Fibroblast of villous mesenchyme (primary cell): ENCODE data around the gene HTR6. TPM values are rescaled to one million over a fixed set of nuclear protein-coding genes. Genes with fewer than 3 reads are reported as not detected.

ENCODE experiments used
- DNase-seq: peaks from one replicate; pipeline ENCODE4 v3.0.0-alpha.2; 2010; ENCODE audit warnings: low read depth
- H3K4me3 ChIP-seq: 2 replicates; pipeline ENCODE4 v1.5.1; 2011; ENCODE audit warnings: low read depth, mild to moderate bottlenecking, low read length
- CTCF ChIP-seq: IDR thresholded peaks from 2 replicates; pipeline ENCODE4 v1.5.1; 2012; ENCODE audit warnings: low read depth, mild to moderate bottlenecking, low read length; ENCODE audit not compliant: insufficient read depth
- total RNA-seq: library from RNA; depleted of rRNA; stranded (reverse); fragments of >200 nt; gene quantifications from 2 replicates; pipeline ENCODE4 v1.2.3, GENCODE V29; 2012

The HTR6 gene
- total RNA-seq, 1 donor = not detected

GRCh38 chr1:19676438-19676922, 11.8 kb downstream of the HTR6 start:
- peak; percentile 66 for DNase-seq
- TF ChIP-seq CTCF = no peak

GRCh38 chr1:19678493-19678892, 13.8 kb downstream of the HTR6 start:
- no peak overlapping the region for H3K4me3 ChIP-seq
- TF ChIP-seq CTCF = no peak

More at GRCh38 chr1:19676438-19676922, 11.8 kb downstream of the HTR6 start:
- H3K4me3 ChIP-seq = no peak overlapping the region

GRCh38 chr1:19678931-19679453, 14.3 kb downstream of the HTR6 start:
- no peak for DNase-seq
- TF ChIP-seq CTCF = no peak
- no peak overlapping the region for H3K4me3 ChIP-seq

More at GRCh38 chr1:19678493-19678892, 13.8 kb downstream of the HTR6 start:
- no peak for DNase-seq

GRCh38 chr1:19679691-19680090, 15.0 kb downstream of the HTR6 start:
- no peak for TF ChIP-seq CTCF
- no peak for DNase-seq
- no peak overlapping the region for H3K4me3 ChIP-seq

GRCh38 chr1:19680644-19681043, 16.0 kb downstream of the HTR6 start:
- H3K4me3 ChIP-seq = no peak overlapping the region
- DNase-seq = no peak
- TF ChIP-seq CTCF = no peak

GRCh38 chr1:19682257-19682656, 17.6 kb downstream of the HTR6 start:
- no peak overlapping the region for H3K4me3 ChIP-seq
- peak; percentile 70 for DNase-seq
- TF ChIP-seq CTCF = no peak

- no peak for DNase-seq
- H3K4me3 ChIP-seq = no peak overlapping the region
- no peak for TF ChIP-seq CTCF
Measured at GRCh38 chr1:19682901-19683300, 18.2 kb downstream of the HTR6 start.
